Spleen (tissue), 13 donors: Measurements from ENCODE around the gene OR6X1. TPM values are rescaled to one million over a fixed set of nuclear protein-coding genes. Genes with fewer than 3 reads are reported as not detected.

Source experiments
- DNase-seq: peaks from one replicate; pipeline ENCODE4 v3.0.0-alpha.2; 2020
- H3K27ac ChIP-seq, 8 donors: fragments of 200-600 bp; sonication (generic) in 7 of 8; 1 replicate in 4 of 8; 2 replicates in 4 of 8; pipeline versions ENCODE4 v1.5.0 to v1.8.0; 2016 to 2021; ENCODE audit warnings: inconsistent platforms in 4 of 8, mild to moderate bottlenecking in 4 of 8, moderate library complexity in 1 of 8
- H3K27me3 ChIP-seq, 7 donors: fragments of 200-600 bp; sonication (generic) in 6 of 7; replicated peaks in 1 of 7; 1 replicate in 4 of 7; 2 replicates in 3 of 7; pipeline versions ENCODE4 v1.5.0 to v1.8.0; 2016 to 2021; ENCODE audit warnings: inconsistent platforms in 3 of 7, mild to moderate bottlenecking in 1 of 7
- H3K36me3 ChIP-seq, 6 donors: fragments of 200-600 bp; sonication (generic) in 5 of 6; 1 replicate in 4 of 6; 2 replicates in 2 of 6; pipeline versions ENCODE4 v1.5.0 to v1.8.0; 2016 to 2021; ENCODE audit warnings: inconsistent platforms in 2 of 6
- H3K4me1 ChIP-seq, 6 donors: fragments of 200-600 bp; sonication (generic) in 5 of 6; 1 replicate in 3 of 6; 2 replicates in 3 of 6; pipeline versions ENCODE4 v1.5.0 to v1.8.0; 2016 to 2021; ENCODE audit warnings: inconsistent platforms in 3 of 6
- H3K4me3 ChIP-seq, 8 donors: fragments of 200-600 bp; sonication (generic) in 7 of 8; 1 replicate in 4 of 8; 2 replicates in 4 of 8; pipeline versions ENCODE4 v1.5.0 to v1.8.0; 2016 to 2021; ENCODE audit warnings: inconsistent platforms in 4 of 8, mild to moderate bottlenecking in 4 of 8, moderate library complexity in 2 of 8
- H3K9me3 ChIP-seq, 8 donors: fragments of 200-600 bp; sonication (generic) in 7 of 8; 1 replicate in 4 of 8; 2 replicates in 4 of 8; pipeline versions ENCODE4 v1.5.0 to v1.8.0; 2016 to 2021; ENCODE audit warnings: inconsistent platforms in 4 of 8
- POLR2A ChIP-seq, 3 donors: fragments of 450-650 bp; IDR thresholded peaks; one replicate each; pipeline ENCODE4 v1.5.1; 2017; ENCODE audit warnings: antibody characterized with exemption in 3 of 3, mild to moderate bottlenecking in 1 of 3
- POLR2AphosphoS5 ChIP-seq, 3 donors: sonication (generic); formaldehyde crosslinking; IDR thresholded peaks; one replicate each; pipeline ENCODE4 v1.5.1; 2017; ENCODE audit warnings: antibody characterized with exemption in 3 of 3
- WGBS, 5 donors: extraction: QIAGEN DNeasy Blood & Tissue Kit in 3 of 5; methylation state at CpG; one replicate each; pipeline versions ENCODE4 v1.1.5 to v1.1.7; 2013 to 2018; 5-methylcytosine and 5-hydroxymethylcytosine counted together
- intact Hi-C: fragments of 100-400 bp; cut with DNase I; formaldehyde crosslinking; loops from one replicate; pipeline ENCODE4 v1.15.0; 2023; ENCODE audit warnings: low total_unique reads
- long read RNA-seq, 2 donors: transcript quantifications; one replicate each; lab custom pipeline, GENCODE V29; 2026
- polyA plus RNA-seq, 3 donors: library from polyadenylated mRNA; stranded (reverse); fragments of 200-250 nt; gene quantifications; one replicate each; pipeline ENCODE4 v1.2.1, GENCODE V29; 2013
- total RNA-seq, 7 donors: library from RNA; depleted of rRNA in 3 of 7; stranded (reverse); fragments of >200 nt in 3 of 7; fragmentation: NEBNext Ultra II Directional in 4 of 7; extraction: Animal tissue kit (Norgen Biotek cat#: 25700) in 4 of 7; gene quantifications; one replicate each; pipeline versions ENCODE4 v1.1.0 to v1.2.1, GENCODE V29; 2016 to 2021
- TF ChIP-seq, protein P1 (sequence below), 11 experiments: fragments of 200-600 bp in 7 of 11; fragments of 450-650 bp in 4 of 11; sonication (generic) in 4 of 11; IDR thresholded peaks in 8 of 11; conservative IDR thresholded peaks in 3 of 11; 1 replicate in 7 of 11; 2 replicates in 4 of 11; pipeline versions ENCODE4 v1.4.0 to v1.8.0; 2016 to 2021; ENCODE audit warnings: antibody characterized with exemption in 11 of 11, inconsistent platforms in 4 of 11, mild to moderate bottlenecking in 1 of 11
- donor health status: healthy with polysubstance abuse.
- donor health status: DM: no; HTN: no; CAD: no; lungs with moderate emphysema.
- donor health status: DM: no; HTN: no; CAD: no.
- donor health status: Bipolar disorder and iron deficiency.
- donor health status: healthy.
- donor health status: DM: no; HTN: no; CAD: no.
- donor health status: DM: yes; HTN: yes; CAD: no.

Gene OR6X1, protein sequence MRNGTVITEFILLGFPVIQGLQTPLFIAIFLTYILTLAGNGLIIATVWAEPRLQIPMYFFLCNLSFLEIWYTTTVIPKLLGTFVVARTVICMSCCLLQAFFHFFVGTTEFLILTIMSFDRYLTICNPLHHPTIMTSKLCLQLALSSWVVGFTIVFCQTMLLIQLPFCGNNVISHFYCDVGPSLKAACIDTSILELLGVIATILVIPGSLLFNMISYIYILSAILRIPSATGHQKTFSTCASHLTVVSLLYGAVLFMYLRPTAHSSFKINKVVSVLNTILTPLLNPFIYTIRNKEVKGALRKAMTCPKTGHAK
- not detected for total RNA-seq
- polyA plus RNA-seq = not detected
- long read RNA-seq, donor 1 = 0 reads
- long read RNA-seq, donor 2 = 0 reads

DNA sequence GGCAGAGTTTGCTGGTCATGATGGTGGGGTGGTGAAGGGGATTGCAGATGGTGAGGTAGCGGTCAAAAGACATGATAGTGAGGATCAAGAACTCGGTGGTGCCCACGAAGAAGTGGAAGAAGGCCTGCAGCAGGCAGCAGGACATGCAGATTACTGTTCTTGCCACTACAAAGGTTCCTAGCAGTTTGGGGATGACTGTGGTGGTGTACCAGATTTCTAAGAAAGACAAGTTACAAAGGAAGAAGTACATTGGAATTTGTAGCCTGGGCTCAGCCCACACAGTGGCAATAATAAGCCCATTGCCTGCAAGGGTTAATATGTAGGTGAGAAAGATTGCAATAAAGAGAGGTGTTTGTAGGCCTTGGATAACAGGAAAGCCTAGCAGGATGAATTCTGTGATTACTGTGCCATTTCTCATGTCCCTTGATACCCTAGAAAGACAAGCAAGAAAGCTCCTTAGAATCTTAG, at the start of gene OR6X1:
TSS of gene OR6X1 (minus strand) at position 418 of the 468 bp plus-strand sequence. CDS start at position 418, 0 bp downstream.
- Histone ChIP-seq H3K9me3 (no peaks in the 10 kb centered on the region), H3K4me1 (no peaks in the 10 kb centered on the region), H3K27ac (no peak within 1 kb of the TSS), H3K4me3 (no peak within 1 kb of the TSS), H3K36me3 (no peaks in the 10 kb centered on the region), H3K27me3 (peaks cover 0 to 8% (median 0%) of the 10 kb centered on the region in 7 donors)
- DNase-seq = no peak
- intact Hi-C loops = no loop called here
- 87 to 94% (median 90%) methylated on average over 3 of the region's 3 CpGs for WGBS, 5 donors
- TF ChIP-seq, protein P1, sequence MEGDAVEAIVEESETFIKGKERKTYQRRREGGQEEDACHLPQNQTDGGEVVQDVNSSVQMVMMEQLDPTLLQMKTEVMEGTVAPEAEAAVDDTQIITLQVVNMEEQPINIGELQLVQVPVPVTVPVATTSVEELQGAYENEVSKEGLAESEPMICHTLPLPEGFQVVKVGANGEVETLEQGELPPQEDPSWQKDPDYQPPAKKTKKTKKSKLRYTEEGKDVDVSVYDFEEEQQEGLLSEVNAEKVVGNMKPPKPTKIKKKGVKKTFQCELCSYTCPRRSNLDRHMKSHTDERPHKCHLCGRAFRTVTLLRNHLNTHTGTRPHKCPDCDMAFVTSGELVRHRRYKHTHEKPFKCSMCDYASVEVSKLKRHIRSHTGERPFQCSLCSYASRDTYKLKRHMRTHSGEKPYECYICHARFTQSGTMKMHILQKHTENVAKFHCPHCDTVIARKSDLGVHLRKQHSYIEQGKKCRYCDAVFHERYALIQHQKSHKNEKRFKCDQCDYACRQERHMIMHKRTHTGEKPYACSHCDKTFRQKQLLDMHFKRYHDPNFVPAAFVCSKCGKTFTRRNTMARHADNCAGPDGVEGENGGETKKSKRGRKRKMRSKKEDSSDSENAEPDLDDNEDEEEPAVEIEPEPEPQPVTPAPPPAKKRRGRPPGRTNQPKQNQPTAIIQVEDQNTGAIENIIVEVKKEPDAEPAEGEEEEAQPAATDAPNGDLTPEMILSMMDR (IDR thresholded peaks at IDR 0.05 in 8 of 11, conservative IDR thresholded peaks at IDR 0.05 in 3 of 11) = no peak
- TF ChIP-seq POLR2A (IDR thresholded peaks at IDR 0.05) = no peak
- no peak for TF ChIP-seq POLR2AphosphoS5 (IDR thresholded peaks at IDR 0.05)

DNA sequence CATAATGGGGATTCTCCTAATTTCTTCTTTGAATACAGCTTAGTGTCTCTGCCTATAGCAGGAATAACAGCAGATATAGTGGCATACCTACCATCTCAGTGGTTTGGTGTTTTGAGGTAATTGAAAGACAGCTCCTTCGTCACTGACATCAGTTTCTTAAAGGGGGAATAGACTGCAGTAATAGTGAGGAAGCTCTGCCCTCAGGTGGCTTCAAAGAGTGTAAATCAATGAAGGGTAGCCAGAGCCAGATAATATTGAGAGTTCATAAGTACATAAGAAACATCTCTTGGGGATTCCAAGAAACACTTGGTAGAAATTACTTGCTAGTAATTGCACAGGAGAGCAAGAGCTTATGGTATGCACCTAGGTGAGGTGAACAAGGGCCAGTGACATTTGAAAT, 47.4 kb upstream of the OR6X1 start:
- WGBS, 5 donors = 0 to 36% (median 0%) methylated on average over 1 of the region's 1 CpG
- Histone ChIP-seq H3K27ac (no peak overlapping the region), H3K27me3 (no peaks in the 10 kb centered on the region), H3K4me1 (no peaks in the 10 kb centered on the region), H3K36me3 (no peaks in the 10 kb centered on the region), H3K4me3 (no peak overlapping the region), H3K9me3 (no peaks in the 10 kb centered on the region)
- TF ChIP-seq POLR2A (IDR thresholded peaks at IDR 0.05) = no peak
- intact Hi-C loops = no loop called here
- no peak for DNase-seq

DNA sequence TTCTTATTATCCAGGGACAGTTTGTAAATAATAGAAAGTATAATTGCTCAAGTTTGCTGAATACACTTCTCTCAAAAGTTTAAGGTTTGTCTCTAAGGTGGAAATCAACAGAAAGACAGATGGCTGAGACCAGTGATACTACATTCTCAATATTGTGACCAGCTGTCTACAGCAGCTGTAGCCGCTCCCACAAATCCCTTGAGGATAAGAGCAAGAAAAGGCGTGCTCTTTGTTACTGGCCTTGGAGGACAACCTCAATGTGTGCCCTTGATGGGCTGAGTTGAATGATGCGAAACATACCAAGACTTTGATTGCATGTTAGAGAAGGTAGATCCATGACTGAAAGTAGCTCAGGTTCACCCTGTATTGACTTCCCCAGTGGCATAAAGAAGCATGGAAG, 45.7 kb upstream of the OR6X1 start:
- H3K27ac ChIP-seq = no peak overlapping the region
- TF ChIP-seq, protein P1 (IDR thresholded peaks at IDR 0.05 in 8 of 11, conservative IDR thresholded peaks at IDR 0.05 in 3 of 11) = no peak
- TF ChIP-seq POLR2AphosphoS5 (IDR thresholded peaks at IDR 0.05) (no peak), POLR2A (IDR thresholded peaks at IDR 0.05) (no peak)
- H3K27me3 ChIP-seq = no peaks in the 10 kb centered on the region
- H3K4me3 ChIP-seq = no peak overlapping the region
- DNase-seq = no peak
- H3K36me3 ChIP-seq = no peaks in the 10 kb centered on the region
- H3K4me1 ChIP-seq = no peaks in the 10 kb centered on the region
- 68 to 85% (median 80%) methylated on average over 3 of the region's 3 CpGs for WGBS, 5 donors
- intact Hi-C loops = no loop called here
- H3K9me3 ChIP-seq = no peaks in the 10 kb centered on the region

DNA sequence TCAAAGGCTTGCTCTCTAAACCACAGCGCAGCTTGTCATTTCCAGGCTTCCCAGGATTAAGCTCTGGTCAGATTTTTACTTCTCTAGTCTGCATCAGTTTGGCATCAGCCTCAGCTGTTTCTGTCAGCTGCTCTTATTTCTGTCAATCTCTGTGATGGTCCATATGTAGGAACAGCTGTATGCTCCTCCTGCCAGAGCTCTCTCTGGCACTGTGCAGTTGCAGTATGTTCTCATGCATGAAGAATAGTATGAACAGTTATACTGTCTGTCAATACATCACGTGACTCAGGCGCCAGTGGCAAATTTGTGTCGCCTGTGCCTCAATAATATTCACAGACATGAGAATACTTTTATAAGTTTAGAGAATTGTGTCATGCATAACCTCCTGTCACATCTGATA, 45.1 kb upstream of the OR6X1 start:
- Histone ChIP-seq H3K4me1 (no peaks in the 10 kb centered on the region), H3K9me3 (no peaks in the 10 kb centered on the region), H3K27ac (no peak overlapping the region), H3K36me3 (no peaks in the 10 kb centered on the region), H3K27me3 (no peaks in the 10 kb centered on the region), H3K4me3 (no peak overlapping the region)
- WGBS, 5 donors = 85 to 92% (median 90%) methylated on average over 4 of the region's 4 CpGs
- intact Hi-C loops = no loop called here
- no peak for DNase-seq
- TF ChIP-seq, protein P1 (IDR thresholded peaks at IDR 0.05 in 8 of 11, conservative IDR thresholded peaks at IDR 0.05 in 3 of 11) = no peak
- TF ChIP-seq POLR2AphosphoS5 (IDR thresholded peaks at IDR 0.05) (no peak), POLR2A (IDR thresholded peaks at IDR 0.05) (no peak)
